Lower lobe of right lung (tissue), 2 donors: ENCODE data around the gene SLC25A3. TPM values are rescaled to one million over a fixed set of nuclear protein-coding genes. Genes with fewer than 3 reads are reported as not detected.
A peak's percentile ranks its signal among the peaks of the same experiment; 100 is the strongest.

Experiments
- ATAC-seq, 2 donors: fragments of 200-7000 bp; cut with Tn5 transposase; one replicate each; pipeline ENCODE4 v1.9.1; 2020 to 2022; ENCODE audit warnings: mild to moderate bottlenecking in 2 of 2, moderate library complexity in 2 of 2
- DNase-seq: peaks from one replicate; pipeline ENCODE4 v3.0.0-alpha.2; 2020
- H3K27ac ChIP-seq: fragments of 200-600 bp; one replicate; pipeline ENCODE4 v1.8.0; 2022
- H3K27me3 ChIP-seq: fragments of 200-600 bp; one replicate; pipeline ENCODE4 v1.8.0; 2022; ENCODE audit warnings: low read depth
- H3K36me3 ChIP-seq: fragments of 200-600 bp; one replicate; pipeline ENCODE4 v1.8.0; 2022; ENCODE audit warnings: mild to moderate bottlenecking
- H3K4me1 ChIP-seq: fragments of 200-600 bp; one replicate; pipeline ENCODE4 v1.8.0; 2022
- H3K4me3 ChIP-seq: fragments of 200-600 bp; one replicate; pipeline ENCODE4 v1.8.0; 2022; ENCODE audit warnings: mild to moderate bottlenecking
- H3K9me3 ChIP-seq: fragments of 200-600 bp; one replicate; pipeline ENCODE4 v1.8.0; 2022
- intact Hi-C: fragments of 100-400 bp; cut with DNase I; formaldehyde crosslinking; loops from one replicate; pipeline ENCODE4 v1.11.0; 2022
- total RNA-seq: library from RNA; stranded (reverse); fragmentation: NEBNext Ultra II Directional; extraction: Animal tissue kit (Norgen Biotek cat#: 25700); gene quantifications from one replicate; pipeline ENCODE4 v1.2.1, GENCODE V29; 2021
- TF ChIP-seq, protein P1 (sequence below): fragments of 200-600 bp; IDR thresholded peaks from one replicate; pipeline ENCODE4 v1.8.0; 2022; ENCODE audit warnings: antibody characterized with exemption, mild to moderate bottlenecking
- donor health status: DM: no; HTN: yes; CAD: no; lungs with severe emphysema.

The SLC25A3 gene
- total RNA-seq, 1 donor from 2014 or later: 348 TPM

DNA sequence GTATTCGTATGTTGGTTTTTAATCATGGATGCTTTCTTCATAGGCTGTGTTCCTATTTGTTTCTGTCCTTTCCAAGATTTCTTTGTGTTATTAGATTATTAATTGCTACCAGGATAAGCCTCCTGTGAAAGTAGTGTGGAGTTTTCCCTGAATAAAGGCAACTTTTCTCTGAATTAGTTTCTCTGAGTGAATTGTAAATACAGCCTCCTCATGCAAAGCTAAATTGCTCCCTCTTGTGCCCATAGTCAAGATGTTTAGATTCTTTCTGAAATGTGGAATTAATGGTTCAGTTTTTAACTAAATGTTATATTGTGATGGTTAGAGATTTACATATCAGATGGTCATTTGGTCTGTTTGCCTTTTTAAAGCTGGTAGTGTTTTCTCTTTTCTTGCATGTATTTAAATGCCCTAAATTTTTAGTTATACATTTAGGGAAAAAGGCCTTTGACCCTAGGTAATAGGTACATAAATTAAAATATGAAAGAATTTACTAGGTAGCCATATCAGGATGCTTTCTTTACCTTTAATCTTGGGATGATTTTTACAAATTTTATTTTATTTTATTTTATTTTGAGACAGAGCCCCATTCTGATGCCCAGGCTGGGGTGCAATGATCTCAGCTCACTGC, 60.5 kb downstream of the SLC25A3 start:
- DNase-seq (no peak), ATAC-seq (peak in 1 of 2 donors; percentile 59)
- H3K36me3 ChIP-seq: peaks cover 67% of the 10 kb centered on the region
- H3K4me3 ChIP-seq: no peak overlapping the region
- no peaks in the 10 kb centered on the region for H3K27me3 ChIP-seq
- TF ChIP-seq, protein P1, sequence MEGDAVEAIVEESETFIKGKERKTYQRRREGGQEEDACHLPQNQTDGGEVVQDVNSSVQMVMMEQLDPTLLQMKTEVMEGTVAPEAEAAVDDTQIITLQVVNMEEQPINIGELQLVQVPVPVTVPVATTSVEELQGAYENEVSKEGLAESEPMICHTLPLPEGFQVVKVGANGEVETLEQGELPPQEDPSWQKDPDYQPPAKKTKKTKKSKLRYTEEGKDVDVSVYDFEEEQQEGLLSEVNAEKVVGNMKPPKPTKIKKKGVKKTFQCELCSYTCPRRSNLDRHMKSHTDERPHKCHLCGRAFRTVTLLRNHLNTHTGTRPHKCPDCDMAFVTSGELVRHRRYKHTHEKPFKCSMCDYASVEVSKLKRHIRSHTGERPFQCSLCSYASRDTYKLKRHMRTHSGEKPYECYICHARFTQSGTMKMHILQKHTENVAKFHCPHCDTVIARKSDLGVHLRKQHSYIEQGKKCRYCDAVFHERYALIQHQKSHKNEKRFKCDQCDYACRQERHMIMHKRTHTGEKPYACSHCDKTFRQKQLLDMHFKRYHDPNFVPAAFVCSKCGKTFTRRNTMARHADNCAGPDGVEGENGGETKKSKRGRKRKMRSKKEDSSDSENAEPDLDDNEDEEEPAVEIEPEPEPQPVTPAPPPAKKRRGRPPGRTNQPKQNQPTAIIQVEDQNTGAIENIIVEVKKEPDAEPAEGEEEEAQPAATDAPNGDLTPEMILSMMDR: peak; percentile 64
- H3K9me3 ChIP-seq: no peaks in the 10 kb centered on the region
- no peak overlapping the region for H3K27ac ChIP-seq
- intact Hi-C loops: no loop called here
- H3K4me1 ChIP-seq: no peaks in the 10 kb centered on the region

Other genes with a start within 250 kb of the SLC25A3 start
- gene TMPO, start 78.1 kb upstream of the SLC25A3 start, total RNA-seq: 61.7 TPM
- gene IKBIP, start 51.1 kb downstream of the SLC25A3 start, total RNA-seq: 13.4 TPM
- 24.3 TPM for gene APAF1, start 51.6 kb downstream of the SLC25A3 start, total RNA-seq